LHCN-M2 (cell line): ENCODE results near the gene GAREM1. TPM values are rescaled to one million over a fixed set of nuclear protein-coding genes. Genes with fewer than 3 reads are reported as not detected.

Experiments
- DNase-seq: peaks from one replicate; pipeline ENCODE4 v3.0.0-alpha.2; 2012; ENCODE audit warnings: low read depth
- total RNA-seq: library from RNA; depleted of rRNA; stranded (reverse); fragments of >200 nt; gene quantifications from 2 replicates; pipeline ENCODE4 v1.2.3, GENCODE V29; 2014

The GAREM1 gene
- total RNA-seq, 1 experiment from 2014 or later, result 3.8 TPM

GRCh38 chr18:32328379-32328778 is 142.3 kb downstream of the GAREM1 start:
- DNase-seq, result peak; percentile 16

GRCh38 chr18:32326450-32327308 is 144.0 kb downstream of the GAREM1 start:
- no peak for DNase-seq

- peak; percentile 71 for DNase-seq
These were observed 146.5 kb downstream of the GAREM1 start for GRCh38 chr18:32324181-32324580.

- no peak for DNase-seq
These were observed 148.9 kb downstream of the GAREM1 start for GRCh38 chr18:32321826-32322225.

- DNase-seq, result peak; percentile 7
These were observed 151.6 kb downstream of the GAREM1 start for GRCh38 chr18:32319084-32319483.

- DNase-seq, result peak; percentile 59
These were observed 152.1 kb downstream of the GAREM1 start for GRCh38 chr18:32318581-32318980.

GRCh38 chr18:32317651-32318050 is 153.0 kb downstream of the GAREM1 start:
- peak; percentile 82 for DNase-seq

GRCh38 chr18:32315881-32316280 is 154.8 kb downstream of the GAREM1 start:
- peak; percentile 21 for DNase-seq

- no peak for DNase-seq
These were observed 159.9 kb downstream of the GAREM1 start for GRCh38 chr18:32310774-32311173.

GRCh38 chr18:32310101-32310500 is 160.6 kb downstream of the GAREM1 start:
- peak; percentile 8 for DNase-seq

- DNase-seq, result peak; percentile 87
These were observed 162.1 kb downstream of the GAREM1 start for GRCh38 chr18:32308493-32309120.

GRCh38 chr18:32303400-32303799 is 167.3 kb downstream of the GAREM1 start:
- no peak for DNase-seq

- no peak for DNase-seq
These were observed 167.9 kb downstream of the GAREM1 start for GRCh38 chr18:32302806-32303205.

- DNase-seq, result peak; percentile 87
These were observed 168.5 kb downstream of the GAREM1 start for GRCh38 chr18:32301976-32302743.

GRCh38 chr18:32301361-32301760 is 169.3 kb downstream of the GAREM1 start:
- DNase-seq, result peak; percentile 41

GRCh38 chr18:32300914-32301313 is 169.8 kb downstream of the GAREM1 start:
- peak; percentile 33 for DNase-seq

- DNase-seq, result no peak
These were observed 171.2 kb downstream of the GAREM1 start for GRCh38 chr18:32299484-32299883.

GRCh38 chr18:32298171-32298667 is 172.5 kb downstream of the GAREM1 start:
- DNase-seq, result no peak

GRCh38 chr18:32297579-32298170 is 173.0 kb downstream of the GAREM1 start:
- DNase-seq, result no peak

GRCh38 chr18:32296851-32297250 is 173.8 kb downstream of the GAREM1 start:
- no peak for DNase-seq

GRCh38 chr18:32295604-32296003 is 175.1 kb downstream of the GAREM1 start:
- DNase-seq, result no peak

GRCh38 chr18:32293107-32293506 is 177.6 kb downstream of the GAREM1 start:
- no peak for DNase-seq
